Measurements from ENCODE around the gene SORBS1. TPM values are rescaled to one million over a fixed set of nuclear protein-coding genes. Genes with fewer than 3 reads are reported as not detected.

Gene SORBS1
- total RNA-seq, 1 donor from 2014 or later = 426 TPM

DNA sequence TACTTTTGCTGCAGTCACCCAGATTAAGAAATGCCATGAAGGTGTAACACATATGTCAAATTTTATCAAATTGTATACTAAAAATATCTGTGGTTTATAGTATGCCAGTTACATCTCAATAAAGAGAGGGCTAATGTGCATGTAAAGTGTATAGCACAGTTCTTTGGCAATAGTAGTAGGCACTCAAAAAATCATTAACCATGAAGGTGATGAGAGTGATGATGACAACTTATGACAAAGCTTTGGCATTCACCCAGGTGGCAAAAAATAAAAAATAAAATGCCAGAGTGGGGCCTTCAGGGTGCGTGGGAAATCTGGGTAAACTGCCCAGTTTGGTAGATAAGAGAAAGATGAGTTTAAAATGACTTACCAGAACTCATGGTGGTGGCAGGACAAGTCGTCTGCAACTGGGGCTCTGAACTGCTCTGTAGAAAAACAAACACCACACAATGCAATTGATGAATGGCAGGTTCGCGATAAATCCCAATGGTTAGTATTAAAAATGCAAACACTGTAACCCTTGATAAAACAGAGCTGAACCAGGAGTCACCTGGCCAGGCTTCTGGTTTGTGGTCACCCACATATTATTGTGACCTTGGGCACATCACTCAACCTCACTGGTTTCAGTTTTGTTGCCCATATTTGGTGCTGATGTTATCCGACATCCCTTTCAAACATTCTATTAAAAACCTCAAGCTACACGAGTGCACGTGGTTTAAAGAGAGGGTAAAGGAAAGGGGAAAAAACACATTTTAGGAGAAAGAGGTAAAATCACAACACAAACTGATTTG, 120.2 kb downstream of the SORBS1 start:
- no peak for DNase-seq (ENCODE audit: low spot score)

DNA sequence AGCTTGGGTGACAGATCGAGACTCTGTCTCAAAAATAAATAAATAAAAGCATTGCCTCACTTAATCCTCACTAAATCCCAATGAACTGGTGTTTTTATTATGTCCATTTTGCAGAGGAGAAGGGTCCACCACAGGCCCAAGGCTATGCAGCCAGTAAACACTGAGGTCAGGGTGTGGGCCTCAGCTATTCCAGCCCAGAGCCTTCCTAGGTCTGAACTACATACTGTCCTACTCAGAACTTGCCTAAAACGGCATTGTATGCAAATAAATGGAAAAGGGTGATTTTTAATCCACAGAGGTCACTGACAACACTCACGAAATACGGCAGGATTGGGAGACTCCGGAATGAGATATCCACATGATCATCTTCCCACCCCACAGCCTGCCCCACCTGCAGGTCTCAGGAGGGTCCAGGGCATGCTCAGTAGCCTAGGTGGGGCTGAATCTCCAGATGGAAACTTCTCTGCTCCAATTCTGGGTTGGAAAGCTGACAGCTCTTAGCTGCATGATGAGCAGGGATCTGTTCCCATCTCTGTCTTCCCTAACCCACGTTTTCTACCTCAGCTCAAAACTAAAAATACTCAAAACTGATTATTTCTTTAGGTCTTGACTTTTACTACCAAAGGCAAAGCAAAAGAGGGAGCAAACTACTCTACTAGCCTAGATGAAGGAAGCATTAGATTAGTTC, 121.0 kb downstream of the SORBS1 start:
- DNase-seq (ENCODE audit: low spot score) = no peak

DNA sequence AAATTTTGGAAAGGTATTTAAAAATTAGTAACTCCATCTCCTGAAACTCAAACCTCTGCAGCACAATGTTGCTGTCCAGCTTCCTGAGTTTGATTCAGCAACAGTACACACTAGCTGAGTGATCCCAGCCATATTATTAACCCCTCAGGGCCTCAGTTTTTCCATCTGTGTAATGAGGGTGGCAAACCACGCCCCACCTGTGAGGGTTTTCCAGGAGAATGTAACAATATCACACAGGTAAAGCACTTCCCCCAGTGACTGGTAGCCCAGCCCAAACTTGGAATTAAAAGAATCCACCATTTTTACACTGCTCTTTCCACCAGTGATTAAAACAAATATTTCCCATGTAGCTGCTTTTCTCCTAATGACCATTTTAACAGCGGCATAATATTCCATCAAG, 122.4 kb downstream of the SORBS1 start:
- no peak for DNase-seq (ENCODE audit: low spot score)

DNA sequence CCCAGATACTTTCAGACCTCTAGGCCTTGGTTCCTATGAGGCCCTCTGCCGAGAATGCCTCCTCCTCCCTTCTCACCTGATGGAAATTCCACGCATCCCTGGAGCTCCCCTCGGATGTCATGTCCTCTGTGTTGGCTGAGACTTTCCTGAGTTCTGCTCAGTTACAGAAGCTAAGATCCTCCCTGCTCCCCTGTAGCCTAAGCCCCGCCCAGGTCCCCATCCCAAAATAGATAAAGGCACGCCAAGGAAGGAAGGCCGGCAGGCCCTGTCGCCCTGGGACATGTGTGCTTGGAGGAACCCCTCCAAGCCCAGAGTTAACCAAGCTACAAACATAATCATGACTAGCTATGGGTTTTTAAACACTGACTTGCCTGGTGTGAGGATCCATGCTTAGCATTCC, 123.5 kb downstream of the SORBS1 start:
- no peak for DNase-seq (ENCODE audit: low spot score)

DNA sequence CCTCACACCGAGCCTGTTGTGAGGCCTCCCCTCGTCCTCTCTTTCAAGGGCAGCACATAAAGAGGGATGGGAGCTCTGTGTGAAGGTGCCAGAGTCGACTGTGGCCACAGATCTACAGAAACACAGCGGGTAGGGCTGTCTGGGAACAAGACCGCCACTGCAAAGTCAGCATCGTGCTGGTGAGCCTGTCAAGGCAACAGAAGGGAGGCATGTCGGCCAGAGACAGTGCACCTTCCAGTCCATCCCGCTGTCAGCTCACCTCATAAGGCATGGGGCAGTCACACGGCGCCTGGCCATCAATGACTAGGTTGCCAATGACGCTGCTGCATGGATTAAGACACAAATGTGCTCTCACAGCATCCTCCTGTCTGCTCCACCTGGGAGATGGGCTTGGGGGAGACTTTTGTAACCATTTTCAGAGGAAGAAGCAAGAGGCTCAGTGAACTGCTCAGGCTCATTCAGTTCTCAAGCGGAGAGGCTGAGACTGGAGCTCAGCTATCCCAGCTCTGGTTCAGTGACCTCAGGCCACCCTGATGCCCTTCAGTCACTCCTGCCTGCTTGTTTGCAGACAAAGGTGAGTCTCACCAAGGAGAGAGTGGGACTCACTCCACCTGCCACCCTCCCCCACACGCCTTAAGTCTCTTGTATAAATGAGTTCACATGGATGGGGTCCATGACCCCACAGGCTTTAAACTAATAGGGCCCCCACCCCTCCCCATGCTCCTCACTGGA, 125.5 kb downstream of the SORBS1 start:
- no peak for DNase-seq (ENCODE audit: low spot score)

DNA sequence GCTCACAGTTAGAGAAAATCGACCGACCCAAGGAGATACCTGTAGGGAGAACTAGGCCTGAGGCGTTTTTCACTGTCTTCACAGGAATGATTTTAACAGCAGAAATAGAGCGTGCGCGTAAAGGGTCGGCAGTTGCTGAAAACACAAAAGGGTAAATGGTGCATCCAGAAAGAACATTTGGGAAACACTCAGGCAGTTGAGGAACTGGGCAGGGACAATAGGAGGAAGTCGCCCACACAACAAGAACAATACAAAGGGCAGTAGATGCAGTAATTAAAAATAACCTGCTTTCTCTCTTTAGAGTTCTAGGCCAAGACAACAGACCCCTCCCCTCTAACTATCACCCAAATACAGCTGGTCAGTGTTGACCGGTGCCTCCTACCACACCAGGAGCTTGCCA, 126.6 kb downstream of the SORBS1 start:
- DNase-seq (ENCODE audit: low spot score) = no peak

DNA sequence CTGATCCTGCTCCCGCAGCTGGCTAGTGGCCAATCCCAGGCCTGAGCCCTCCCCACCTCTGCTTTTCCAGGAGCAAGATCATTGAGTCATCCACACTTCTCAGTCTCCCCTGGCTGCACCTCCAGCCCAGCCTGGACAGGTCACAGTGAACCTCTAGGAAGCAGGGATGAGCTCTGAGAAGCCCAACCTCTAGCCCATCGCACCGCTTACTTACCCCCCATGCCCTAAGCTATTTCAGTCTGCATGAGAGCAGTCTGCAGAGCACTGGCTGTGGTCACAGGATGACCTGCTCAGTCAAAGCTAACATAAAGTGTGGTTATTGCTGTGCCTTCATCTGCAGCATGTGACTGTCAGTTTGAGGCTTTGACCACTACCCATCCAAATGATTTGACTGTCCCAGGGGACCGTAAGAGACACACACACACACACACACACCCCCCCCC, 129.2 kb downstream of the SORBS1 start:
- DNase-seq (ENCODE audit: low spot score) = no peak

DNA sequence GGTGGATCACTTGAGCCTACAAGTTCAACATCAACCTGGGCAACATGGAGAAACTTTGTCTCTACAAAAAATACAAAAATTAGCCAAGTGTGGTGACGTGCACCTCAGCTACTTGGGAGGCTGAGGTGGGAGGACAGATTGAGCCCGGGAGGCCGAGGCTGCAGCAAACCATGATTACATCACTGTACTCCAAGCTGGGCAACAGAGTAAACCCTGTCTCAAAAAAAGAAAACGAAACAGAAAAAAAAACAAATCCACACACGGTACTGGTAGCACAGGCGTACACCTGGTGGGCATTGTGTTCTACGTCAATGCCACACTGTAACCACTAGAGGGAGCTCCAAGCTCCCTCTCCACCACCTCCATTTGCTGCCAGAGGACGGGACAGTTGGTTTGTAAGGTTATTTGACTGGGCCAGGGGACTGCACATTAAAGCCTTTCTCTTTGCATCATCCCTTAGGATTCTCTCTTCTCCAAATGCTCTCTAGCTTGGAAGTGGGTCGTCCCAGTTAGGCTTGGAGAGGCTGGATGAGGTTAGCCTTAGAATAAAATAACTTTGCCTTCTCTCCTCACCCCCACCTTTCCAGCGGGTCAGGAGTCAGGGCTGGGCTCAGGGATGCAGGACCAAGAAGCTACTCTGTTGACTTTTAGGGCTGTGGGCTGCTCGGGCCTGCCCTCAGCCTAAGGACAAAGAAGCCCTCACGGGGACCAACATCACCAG, 130.8 kb downstream of the SORBS1 start:
- DNase-seq (ENCODE audit: low spot score) = peak; percentile 68

DNA sequence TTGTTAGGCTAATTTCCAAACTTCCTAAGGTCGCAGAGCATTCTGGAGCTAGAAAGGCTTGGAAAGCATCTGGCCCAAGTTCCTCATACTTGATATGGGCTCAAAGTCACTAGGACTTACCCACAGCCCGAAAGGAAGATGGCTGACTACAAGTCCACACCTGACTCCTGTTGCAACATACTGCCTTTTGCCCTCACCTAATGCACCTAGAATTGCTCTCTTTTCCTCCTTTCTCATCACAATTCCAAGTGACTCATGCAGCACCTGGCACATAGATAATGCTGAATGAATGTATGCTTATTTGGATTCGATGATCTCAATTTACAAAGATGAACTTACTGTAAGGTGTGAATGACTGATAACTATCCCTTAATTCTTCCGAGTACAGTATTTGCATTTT, 131.5 kb downstream of the SORBS1 start:
- DNase-seq (ENCODE audit: low spot score) = no peak

DNA sequence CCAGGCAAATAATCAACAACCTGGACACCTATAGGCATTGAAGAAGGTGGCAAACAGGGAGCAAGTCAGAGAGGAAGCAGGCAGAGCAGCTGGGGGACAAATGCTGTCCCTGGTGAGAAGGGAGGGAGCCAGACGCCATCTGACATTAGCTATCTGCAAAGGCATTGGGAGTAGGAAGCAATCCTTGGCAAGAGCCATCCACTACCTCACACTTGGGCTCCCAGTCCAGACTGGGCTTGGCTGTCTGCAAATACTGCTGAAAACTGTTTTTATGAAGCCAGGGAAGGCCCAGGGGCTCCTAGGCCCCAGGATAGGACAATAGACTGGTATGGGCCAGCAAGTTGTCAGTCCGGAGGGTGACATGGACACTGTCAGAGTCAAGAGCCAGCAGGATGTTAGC, 132.5 kb downstream of the SORBS1 start:
- no peak for DNase-seq (ENCODE audit: low spot score)

DNA sequence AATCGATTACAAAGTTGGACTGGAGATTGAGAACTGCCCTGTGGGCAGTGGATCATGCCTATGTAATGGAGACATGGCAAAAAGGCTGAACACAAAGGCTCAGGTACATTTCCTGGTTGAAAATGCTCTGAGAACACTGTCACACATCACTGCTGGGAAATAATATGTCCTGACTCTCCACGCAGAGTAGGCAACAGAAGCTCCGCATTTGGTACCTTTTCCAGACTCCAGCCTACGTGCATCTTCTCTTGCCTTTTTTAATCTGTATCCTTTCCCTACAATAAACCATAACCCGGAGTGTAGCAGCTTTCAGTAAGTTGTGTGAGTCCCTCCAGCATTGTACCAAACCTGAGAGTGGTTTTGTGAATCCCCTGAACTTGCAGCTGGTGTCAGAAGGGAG, 134.7 kb downstream of the SORBS1 start:
- DNase-seq (ENCODE audit: low spot score) = no peak

DNA sequence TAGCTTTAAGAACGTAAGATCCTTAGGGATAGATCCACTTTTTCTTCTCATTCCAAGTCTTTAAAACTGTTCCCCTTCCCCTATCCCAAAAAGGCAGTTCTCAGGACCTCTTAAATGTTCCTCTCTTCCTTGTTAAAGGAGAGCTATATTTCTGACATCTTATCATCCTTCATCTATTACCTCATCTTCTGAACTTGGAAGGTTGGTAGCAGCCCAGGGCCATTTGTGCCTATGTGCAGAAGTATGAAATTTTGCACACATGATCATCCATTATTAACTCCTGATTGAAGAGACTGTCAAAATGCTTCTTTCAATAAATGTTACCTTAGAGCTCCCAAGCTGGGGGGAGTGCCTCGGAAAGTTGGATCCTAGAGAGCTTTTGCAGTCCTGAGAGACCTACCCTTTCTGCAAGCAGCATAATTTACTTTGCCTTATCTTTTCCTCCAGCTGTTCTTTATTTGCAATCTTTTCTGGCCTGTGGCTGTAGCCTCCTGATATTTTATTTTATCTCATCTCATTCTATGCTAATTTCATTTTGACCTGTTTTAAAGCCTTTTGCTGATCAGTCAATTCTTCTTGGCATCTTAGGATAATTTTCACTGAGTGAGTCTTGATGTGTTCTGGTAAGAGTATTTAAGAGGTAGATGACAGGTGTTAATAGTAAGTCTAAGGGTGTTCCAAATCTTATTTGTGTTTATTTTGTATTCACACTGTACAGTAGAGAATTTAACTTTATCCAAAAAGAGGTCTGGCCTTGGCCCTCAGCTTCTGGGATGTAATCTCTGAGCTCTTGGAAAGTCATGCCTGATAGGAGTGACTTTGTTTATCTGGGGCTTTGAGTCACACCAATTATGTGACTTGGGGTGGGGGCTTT, 135.3 kb downstream of the SORBS1 start:
- DNase-seq (ENCODE audit: low spot score) = no peak

DNA sequence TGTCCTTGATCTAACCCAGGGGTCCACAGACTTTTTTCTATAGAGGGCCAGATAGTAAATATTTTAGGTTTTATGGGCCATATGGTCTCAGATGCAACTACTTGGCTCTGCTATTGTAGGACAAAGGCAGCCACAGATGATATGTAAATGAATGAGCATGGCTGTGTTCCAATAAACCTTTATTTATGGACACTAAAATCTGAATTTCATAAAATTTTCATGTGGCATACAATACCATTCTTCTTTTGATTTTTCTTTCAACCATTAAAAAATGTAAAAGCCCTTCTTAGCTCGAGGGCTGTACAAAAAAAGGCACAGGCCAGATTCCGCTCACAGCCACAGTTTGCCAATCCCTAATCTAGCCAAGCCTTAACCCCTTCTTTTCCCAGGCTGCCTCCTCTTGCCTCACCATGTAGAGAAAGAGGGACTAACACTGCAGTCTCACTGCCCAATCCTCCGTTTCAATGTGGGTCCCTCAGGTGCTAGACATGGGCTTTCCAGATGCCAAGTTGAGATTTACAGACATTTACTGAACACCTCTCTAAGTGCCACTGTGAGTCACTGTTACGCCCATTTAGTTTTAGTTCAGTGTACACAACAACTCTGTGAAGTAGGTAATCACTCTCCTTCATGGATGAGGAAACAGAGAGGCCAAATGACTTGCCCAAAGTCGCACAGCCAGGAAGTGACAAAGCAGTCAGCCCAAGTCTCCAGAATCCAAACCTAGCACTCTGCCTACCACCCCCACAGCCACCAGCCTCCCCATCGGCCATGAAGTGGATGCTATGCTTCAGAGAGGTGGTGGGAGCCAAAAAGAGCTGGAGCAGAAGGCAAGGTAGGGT, 137.8 kb downstream of the SORBS1 start:
- no peak for DNase-seq (ENCODE audit: low spot score)

DNA sequence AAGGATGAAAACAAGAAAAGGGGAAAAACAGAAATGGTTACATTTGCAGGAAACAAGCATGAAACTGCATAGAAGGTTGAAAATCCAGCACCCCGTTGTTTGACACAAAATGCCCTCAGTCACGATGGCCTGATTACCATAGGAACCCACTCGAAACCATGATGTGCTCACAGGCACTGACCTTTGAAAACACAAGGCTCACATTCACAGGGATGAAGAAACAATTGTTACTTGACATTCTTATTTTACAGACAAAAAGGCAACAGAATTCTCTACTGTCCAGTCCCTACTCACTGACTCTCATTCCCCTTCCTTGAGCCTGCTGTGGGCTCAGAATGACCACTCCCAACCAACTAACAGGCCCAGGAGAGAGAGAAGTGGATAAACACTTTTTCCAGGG, 138.9 kb downstream of the SORBS1 start:
- no peak for DNase-seq (ENCODE audit: low spot score)

DNA sequence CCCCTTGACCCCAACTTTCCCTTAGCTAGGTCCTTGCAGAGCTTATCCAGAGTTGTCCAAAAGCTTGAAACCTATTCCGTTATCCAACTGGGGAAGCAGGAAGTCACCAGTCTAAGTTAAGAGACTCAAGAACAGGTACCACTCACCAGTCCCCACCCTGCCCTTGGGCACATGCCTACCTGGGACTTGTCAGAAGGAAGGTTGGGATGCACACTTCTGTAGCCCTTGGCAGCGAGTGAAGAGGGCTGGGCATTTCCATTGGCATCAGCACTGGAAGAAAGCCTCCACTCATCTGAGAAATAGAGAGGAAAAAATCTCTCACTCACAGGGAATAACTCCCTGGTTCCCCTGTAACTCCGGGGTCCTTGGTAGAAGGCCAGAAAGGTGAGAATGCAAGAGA, 139.4 kb downstream of the SORBS1 start:
- DNase-seq (ENCODE audit: low spot score) = no peak

DNA sequence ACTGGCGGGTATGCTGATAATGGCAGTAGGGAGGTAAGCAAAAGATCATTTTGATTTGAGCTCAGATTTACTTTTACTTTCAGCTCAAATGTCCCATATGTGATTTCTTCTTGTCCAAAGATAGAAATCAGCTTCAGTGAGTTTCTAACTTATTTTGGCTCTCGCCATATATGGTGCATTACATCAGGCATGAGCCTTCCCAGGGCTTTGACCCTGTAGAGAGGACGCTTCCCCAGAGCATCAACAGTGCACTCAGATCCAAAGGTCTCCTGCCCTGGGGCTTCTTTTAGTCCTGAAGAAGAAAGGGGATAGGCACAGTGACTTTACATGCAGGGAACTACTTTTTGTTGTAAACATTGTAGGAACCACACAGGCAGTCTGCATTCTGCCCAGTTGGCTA, 141.8 kb downstream of the SORBS1 start:
- DNase-seq (ENCODE audit: low spot score) = peak; percentile 33

DNA sequence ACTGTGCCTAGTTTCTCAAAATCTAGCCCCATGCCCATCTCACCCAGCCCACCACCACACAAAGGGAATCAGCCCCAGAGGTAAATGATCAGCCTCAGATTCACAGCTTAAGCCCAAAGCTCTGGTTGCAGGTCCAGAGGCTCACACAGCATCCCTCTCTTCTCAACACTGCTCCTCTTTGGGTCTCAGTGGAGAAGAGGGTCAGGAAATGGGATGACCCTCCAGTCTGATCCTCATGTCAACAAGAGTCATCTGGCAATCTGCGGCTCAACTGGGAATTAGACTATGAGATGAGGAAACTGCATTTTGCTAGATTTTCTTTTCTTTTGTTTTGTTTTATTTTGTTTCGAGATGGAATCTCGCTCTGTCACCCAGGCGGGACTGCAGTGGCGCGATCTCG, 144.2 kb downstream of the SORBS1 start:
- no peak for DNase-seq (ENCODE audit: low spot score)

DNA sequence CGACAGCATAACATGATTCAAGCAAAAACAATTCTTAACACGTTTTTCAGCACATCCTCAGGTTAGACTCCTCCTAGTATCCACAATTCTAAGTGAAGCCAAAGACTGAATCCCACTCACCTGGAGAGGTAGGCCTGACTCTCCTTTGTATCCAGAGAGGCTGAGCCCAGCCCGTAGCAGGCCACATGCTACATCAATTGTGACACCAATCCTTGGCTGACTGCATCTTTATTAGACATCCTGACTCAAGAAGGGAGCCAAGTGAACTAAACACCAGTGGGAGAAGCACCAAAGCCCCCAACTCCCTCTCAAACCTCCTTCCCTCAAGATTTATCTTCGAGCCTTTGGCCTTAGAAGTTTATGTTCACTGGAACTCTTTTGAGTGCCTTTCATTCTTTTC, 144.9 kb downstream of the SORBS1 start:
- no peak for DNase-seq (ENCODE audit: low spot score)

DNA sequence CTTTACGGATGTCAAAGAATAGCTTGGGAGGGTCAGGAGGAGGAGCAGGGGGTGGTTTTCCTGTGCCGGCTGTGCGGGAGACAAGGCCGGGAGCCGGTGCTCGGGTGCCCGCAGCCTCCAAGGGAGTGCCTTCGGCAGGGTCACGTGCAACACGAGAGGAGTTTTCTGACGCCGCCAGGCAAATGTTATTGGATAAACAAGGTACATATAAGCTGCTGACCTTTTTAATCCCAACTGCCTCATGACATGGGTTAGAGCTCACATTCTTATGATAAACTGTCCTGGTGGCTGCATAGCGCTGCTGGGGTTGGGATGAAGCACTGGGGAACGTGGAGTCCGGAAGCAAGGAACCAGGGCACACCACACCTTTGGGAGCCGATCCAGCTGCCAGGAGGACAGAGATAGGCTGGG, 145.5 kb downstream of the SORBS1 start:
- DNase-seq (ENCODE audit: low spot score) = no peak
